AG09309 (cell line): ENCODE data around the gene MYLK2.

Experiments used
- DNase-seq: peaks from one replicate; pipeline ENCODE4 v3.0.0-alpha.2; 2010; ENCODE audit warnings: low read depth
- H3K4me3 ChIP-seq: 2 replicates; pipeline ENCODE4 v1.5.1; 2011; ENCODE audit warnings: mild to moderate bottlenecking, low read depth, low read length, moderate library complexity; ENCODE audit not compliant: control insufficient read depth
- CTCF ChIP-seq: IDR thresholded peaks from 2 replicates; pipeline ENCODE4 v1.5.1; 2011; ENCODE audit warnings: mild to moderate bottlenecking, low read depth, low read length, inconsistent platforms; ENCODE audit not compliant: insufficient read depth, control insufficient read depth; ENCODE audit errors: missing control alignments

Gene MYLK2

DNA sequence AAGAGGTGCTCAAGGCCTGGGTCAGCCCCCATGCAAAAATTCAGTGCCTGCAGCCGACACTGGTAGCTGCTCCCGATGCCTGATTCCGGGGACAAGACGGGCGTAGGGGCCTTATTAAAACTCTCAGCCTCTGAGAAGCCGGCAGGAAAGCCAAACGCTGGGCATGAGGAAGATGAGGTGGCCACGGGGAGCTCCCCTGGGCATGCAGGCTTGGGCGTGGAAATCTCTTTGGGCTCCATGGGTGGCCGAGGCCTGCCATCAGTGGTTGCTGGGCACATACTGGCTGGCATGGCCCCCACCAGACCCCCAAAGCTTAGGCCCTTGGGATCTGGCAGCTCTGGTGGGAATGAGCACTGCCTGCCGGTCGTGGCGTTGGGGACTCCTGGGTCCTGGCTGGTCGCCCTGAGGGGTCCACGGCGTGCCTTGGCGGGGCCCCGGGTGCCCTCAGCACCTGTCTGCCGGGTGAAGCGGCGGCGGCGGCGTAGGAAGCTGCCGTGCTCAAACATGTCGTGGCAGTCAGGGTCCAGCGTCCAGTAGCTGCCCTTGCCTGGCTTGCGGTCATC is 25.7 kb downstream of the MYLK2 start:
- no peak for TF ChIP-seq CTCF

GRCh38 chr20:31845300-31845863 is 26.2 kb downstream of the MYLK2 start, which contains the start of gene FOXS1:
Gene FOXS1, minus strand, starts transcription at chr20:31845604. Its CDS starts 62 bp downstream, at chr20:31845542.
- DNase-seq = no peak
- H3K4me3 ChIP-seq = no peak within 1 kb of the TSS
- TF ChIP-seq CTCF = no peak

More for the DNA sequence above, 25.7 kb downstream of the MYLK2 start:
- no peak for DNase-seq
- H3K4me3 ChIP-seq = no peak overlapping the region

DNA sequence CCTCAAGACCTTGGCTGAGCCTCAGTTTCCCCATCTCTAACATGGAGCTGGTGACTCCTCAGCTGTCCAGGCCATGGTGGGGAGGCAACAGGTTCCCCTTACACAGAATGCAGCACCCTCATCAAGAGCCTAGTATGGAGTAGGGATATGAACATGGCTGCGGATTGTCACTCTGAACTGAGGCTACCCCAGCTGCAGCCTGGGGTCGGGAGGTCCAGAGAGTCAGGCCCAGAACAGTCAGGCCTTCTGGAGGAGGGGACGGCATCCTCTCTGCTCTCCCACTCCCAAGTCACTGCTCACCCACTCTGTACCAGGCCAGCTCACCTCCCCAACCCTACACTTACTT is 27.6 kb downstream of the MYLK2 start:
- TF ChIP-seq CTCF = no peak
- no peak for DNase-seq
- no peak overlapping the region for H3K4me3 ChIP-seq

DNA sequence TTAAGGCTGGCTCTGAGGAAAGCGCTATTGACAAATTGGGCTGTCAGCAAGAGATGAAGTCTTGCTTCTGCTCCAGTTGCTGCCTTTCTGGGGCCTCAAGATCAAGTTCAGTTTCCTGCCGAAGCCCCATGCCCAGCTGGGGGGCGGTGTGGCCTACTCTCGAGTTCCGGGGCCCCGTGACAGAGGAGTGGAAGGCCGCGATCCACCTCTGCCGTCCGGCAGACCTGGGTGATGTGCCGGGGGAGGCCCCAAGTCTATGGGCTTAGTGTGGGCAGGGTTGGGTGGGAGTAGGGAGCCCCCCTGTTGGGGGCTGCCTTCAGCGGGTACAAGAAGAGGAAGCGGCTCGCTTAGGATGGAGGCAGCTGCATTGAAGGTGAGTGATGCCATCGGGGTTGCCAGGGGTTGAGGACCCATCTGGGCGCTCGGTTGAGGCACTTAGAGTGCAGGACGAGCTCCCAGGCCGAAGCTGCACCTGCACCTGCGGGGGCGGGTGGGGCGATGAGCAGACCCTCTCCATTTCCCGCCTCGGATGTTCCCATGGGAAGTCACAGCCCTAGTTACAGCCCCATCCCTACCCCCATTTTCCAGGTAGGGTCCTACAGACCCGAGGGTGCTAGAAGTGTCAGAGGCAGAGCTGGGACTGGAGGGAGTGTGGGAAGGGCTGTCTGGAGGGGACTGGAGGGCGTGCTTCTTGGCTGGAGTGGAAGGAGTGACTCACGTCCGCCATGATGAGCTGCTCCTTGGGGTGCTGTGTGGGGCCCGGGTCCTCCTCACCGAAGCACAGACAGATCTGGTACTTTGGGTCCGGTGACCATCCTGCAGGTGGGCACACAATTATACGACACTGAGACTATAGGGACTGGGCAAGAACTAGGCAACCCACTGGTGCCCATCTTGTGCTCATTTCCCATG is 29.2 kb downstream of the MYLK2 start:
- no peak overlapping the region for H3K4me3 ChIP-seq
- DNase-seq = no peak
- TF ChIP-seq CTCF = no peak

DNA sequence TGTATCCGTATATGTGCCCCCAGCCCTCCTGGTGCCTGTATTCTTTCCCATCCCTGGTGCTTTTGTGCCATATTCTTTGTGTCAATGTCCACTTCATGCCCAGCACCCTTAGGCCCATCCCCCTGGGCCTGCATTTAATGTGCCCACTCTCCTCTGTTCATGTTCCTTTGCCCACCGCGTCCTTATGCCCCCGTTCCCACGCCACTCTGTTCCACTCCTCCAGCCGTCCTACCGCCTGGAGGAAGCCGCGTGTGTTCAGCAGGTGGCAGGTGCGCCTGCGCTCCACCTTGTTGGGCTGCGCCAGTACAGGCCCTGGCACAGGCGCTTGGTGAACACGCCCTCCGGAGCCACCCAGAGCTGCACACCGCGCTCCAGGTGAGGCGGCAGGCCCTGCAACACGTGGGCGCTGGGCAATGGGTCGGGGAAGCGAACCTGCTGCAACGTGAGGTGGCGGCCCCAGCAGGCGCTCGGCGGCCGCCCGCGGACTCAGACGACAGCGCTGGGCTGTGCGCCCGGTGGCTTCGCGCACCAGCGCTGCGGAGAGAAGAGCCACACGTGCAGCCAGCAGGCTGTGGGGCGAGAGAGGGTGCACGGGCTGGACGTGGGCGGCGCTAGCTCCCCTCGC is 30.3 kb downstream of the MYLK2 start:
- DNase-seq = no peak
- H3K4me3 ChIP-seq = no peak overlapping the region
- TF ChIP-seq CTCF = no peak

DNA sequence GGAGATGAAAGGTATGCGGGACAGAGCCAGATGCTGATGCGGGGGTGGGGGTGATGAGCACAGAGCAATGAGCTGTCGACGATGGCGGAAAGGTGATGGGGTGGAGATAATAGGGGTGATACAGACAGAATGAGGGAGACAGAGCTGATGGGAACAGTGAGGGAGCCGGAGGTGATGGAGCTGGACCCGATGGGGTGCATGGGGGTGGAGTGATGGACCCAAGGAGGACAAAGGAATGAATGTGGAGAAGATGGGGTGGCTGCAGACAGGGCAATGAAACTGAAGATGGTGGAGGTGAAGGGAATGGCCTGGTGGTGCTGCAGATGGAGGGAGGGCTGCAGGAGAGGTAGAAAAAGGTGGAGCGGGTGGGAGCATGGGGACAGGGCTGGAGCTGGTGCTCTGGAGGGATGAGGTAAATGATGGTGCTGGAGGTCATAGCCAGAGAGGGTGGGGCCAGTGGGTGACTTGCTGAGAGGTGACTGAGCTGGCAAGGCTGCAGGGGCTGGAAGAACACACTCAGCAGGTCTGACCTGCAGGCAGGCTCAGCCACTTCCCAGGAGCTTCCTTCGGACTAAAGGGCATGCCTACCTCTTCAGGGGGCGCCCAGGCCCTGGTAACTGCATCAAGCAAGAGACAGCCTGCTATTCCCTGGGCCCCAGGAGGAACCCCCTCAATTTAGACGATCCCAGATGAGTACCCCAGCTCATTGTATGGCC is 32.2 kb downstream of the MYLK2 start:
- no peak for TF ChIP-seq CTCF
- no peak overlapping the region for H3K4me3 ChIP-seq
- DNase-seq = no peak
